ENCODE results near the gene GGT1. TPM values are rescaled to one million over a fixed set of nuclear protein-coding genes. Genes with fewer than 3 reads are reported as not detected.
"Not testable (repeated sequence)": the region's sequence is repeated elsewhere in the genome, so short reads cannot be mapped to it uniquely, and the experiment has no call there.

Gene GGT1
- total and polyA plus RNA-seq, 2 experiments from 2014 or later: 17.2 to 20.4 TPM

GRCh38 chr22:24601217-24602104 is 1.5 kb upstream of the GGT1 start:
- Histone ChIP-seq H3K4me1 (ENCODE audit: low read depth) (peaks cover 15% of the 10 kb centered on the region), H3K4me3 (no peak overlapping the region), H3K9me3 (ENCODE audit: low read depth) (no peaks in the 10 kb centered on the region), H3K27me3 (no peaks in the 10 kb centered on the region), H3K27ac (no peak overlapping the region), H3K36me3 (no peaks in the 10 kb centered on the region)
- DNase-seq (ENCODE audit: low read depth in 1 of 2, low spot score in 1 of 2): no peak
- no peak for TF ChIP-seq CTCF (IDR thresholded peaks at IDR 0.05; ENCODE audit: low read depth, low read length)

- not testable (repeated sequence) for DNase-seq (ENCODE audit: low read depth in 1 of 2, low spot score in 1 of 2); H3K27me3 ChIP-seq; H3K36me3 ChIP-seq; H3K27ac ChIP-seq; H3K9me3 ChIP-seq (ENCODE audit: low read depth); H3K4me3 ChIP-seq
- H3K4me1 ChIP-seq (ENCODE audit: low read depth): peaks cover 15% of the 10 kb centered on the region
Measured at GRCh38 chr22:24602105-24602749, 766 bp upstream of the GGT1 start.

DNA sequence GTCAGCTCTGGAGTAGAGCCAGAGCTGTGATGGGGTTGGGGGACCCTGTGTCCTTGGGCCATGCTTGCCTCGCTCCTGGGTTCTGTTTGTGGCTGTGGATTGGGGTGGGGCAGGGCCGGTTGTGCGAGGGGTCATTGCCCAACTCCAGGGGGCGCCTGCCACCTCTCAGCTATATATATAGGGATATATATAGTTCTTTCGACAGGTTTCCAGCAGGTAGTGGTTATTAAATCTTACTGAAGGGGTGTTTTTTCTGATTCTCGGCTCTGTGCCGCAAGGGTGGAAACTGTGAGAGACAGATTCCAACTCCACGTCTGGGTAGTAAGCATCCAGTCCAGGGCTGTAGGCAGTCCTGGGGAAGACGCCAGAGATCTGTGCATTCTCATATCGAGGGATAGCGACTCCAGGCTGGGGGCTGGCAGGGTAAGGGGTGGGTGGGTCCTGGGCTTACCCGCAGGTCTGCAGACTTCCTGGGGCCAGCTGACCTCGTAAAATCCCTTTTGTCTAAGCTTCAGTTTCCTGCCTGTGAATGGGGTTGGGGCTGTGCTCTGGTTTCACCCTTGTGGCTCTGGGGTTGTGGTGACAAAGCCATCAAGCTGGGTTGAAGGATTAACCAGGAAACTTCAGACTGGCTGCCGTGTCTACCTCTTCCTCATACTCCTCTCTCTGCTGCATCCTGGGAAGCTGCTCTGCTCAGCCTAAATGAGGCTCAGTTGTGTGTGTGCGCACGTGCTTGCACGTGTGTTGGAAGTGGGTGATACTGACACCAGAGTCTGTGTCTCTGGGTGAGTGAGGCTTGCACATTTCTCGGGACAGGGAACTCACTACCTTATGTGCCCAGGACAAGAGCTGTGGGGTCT is 1.0 kb downstream of the GGT1 start:
- TF ChIP-seq CTCF (IDR thresholded peaks at IDR 0.05; ENCODE audit: low read depth, low read length): peak; percentile 7
- H3K36me3 ChIP-seq; H3K4me3 ChIP-seq; H3K27me3 ChIP-seq; H3K9me3 ChIP-seq (ENCODE audit: low read depth); DNase-seq (ENCODE audit: low read depth in 1 of 2, low spot score in 1 of 2): not testable (repeated sequence)
- Histone ChIP-seq H3K4me1 (ENCODE audit: low read depth) (peaks cover 15% of the 10 kb centered on the region), H3K27ac (peak overlapping the region; percentile 86)

GRCh38 chr22:24606340-24606739 is 3.3 kb downstream of the GGT1 start:
- not testable (repeated sequence) for H3K36me3 ChIP-seq; H3K9me3 ChIP-seq (ENCODE audit: low read depth); H3K27me3 ChIP-seq; H3K4me3 ChIP-seq
- peak in 1 of 2 donors; percentile 73 for DNase-seq (ENCODE audit: low read depth in 1 of 2, low spot score in 1 of 2)
- Histone ChIP-seq H3K4me1 (ENCODE audit: low read depth) (peaks cover 15% of the 10 kb centered on the region), H3K27ac (peak overlapping the region; percentile 76)

GRCh38 chr22:24607429-24607983 is 4.5 kb downstream of the GGT1 start:
- not testable (repeated sequence) for H3K27ac ChIP-seq; H3K36me3 ChIP-seq; H3K27me3 ChIP-seq; DNase-seq (ENCODE audit: low read depth in 1 of 2, low spot score in 1 of 2); H3K9me3 ChIP-seq (ENCODE audit: low read depth); H3K4me3 ChIP-seq
- peaks cover 15% of the 10 kb centered on the region for H3K4me1 ChIP-seq (ENCODE audit: low read depth)

DNA sequence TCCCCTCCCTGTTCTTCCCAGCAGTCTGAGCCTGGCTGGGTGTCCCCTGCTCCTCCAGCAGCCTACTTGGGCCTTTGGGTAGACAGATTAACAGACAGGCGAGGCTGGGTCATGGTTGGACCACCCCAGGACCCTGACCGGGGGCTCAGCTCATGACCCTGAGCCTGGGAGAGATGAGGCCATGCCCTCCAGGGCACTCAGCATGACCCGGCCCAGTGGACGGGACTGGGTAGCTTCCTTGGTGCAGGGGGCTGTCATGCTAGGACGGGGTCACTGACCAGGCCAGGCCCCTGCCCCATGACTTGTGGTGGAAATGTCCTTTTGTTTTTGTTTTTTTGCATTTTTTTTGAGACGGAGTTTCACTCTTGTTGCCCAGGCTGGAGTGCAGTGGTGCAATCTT is 5.3 kb downstream of the GGT1 start:
- H3K4me3 ChIP-seq; H3K9me3 ChIP-seq (ENCODE audit: low read depth); H3K27ac ChIP-seq; DNase-seq (ENCODE audit: low read depth in 1 of 2, low spot score in 1 of 2); H3K27me3 ChIP-seq; H3K36me3 ChIP-seq: not testable (repeated sequence)
- H3K4me1 ChIP-seq (ENCODE audit: low read depth): peaks cover 10% of the 10 kb centered on the region

- H3K27ac ChIP-seq; H3K36me3 ChIP-seq; H3K9me3 ChIP-seq (ENCODE audit: low read depth); H3K4me1 ChIP-seq (ENCODE audit: low read depth); H3K27me3 ChIP-seq; DNase-seq (ENCODE audit: low read depth in 1 of 2, low spot score in 1 of 2); H3K4me3 ChIP-seq: not testable (repeated sequence)
Measured at GRCh38 chr22:24609888-24610287, 6.9 kb downstream of the GGT1 start.

GRCh38 chr22:24614794-24615193 is 11.8 kb downstream of the GGT1 start:
- DNase-seq (ENCODE audit: low read depth in 1 of 2, low spot score in 1 of 2); H3K9me3 ChIP-seq (ENCODE audit: low read depth); H3K27ac ChIP-seq; H3K27me3 ChIP-seq; H3K4me3 ChIP-seq; H3K4me1 ChIP-seq (ENCODE audit: low read depth); H3K36me3 ChIP-seq: not testable (repeated sequence)

- H3K9me3 ChIP-seq (ENCODE audit: low read depth); H3K4me3 ChIP-seq; H3K36me3 ChIP-seq; H3K27ac ChIP-seq; H3K4me1 ChIP-seq (ENCODE audit: low read depth); DNase-seq (ENCODE audit: low read depth in 1 of 2, low spot score in 1 of 2); H3K27me3 ChIP-seq: not testable (repeated sequence)
Measured at GRCh38 chr22:24621244-24621643, 18.3 kb downstream of the GGT1 start.

DNA sequence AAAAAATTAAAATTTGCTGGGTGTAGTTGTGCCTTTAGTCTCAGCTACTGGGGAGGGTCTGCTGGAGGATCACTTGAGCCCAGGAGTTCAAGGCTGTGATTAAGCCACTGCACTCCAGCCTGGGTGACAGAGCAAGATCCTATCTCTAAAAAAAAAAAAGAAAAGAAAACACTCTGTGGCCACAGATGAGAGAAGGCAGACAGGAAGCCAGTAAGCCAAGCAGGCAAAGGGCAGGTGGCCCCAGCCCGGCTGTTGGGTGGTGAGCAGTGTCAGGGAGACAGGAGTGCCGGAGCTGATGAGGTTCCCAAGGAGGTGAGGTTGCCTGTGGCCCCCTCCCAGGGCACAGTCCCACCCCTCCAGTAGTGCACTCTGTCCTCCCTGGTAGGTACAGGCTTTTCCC is 19.6 kb downstream of the GGT1 start:
- DNase-seq (ENCODE audit: low read depth in 1 of 2, low spot score in 1 of 2); H3K9me3 ChIP-seq (ENCODE audit: low read depth); H3K4me1 ChIP-seq (ENCODE audit: low read depth); H3K27me3 ChIP-seq; H3K27ac ChIP-seq; H3K4me3 ChIP-seq; H3K36me3 ChIP-seq: not testable (repeated sequence)

DNA sequence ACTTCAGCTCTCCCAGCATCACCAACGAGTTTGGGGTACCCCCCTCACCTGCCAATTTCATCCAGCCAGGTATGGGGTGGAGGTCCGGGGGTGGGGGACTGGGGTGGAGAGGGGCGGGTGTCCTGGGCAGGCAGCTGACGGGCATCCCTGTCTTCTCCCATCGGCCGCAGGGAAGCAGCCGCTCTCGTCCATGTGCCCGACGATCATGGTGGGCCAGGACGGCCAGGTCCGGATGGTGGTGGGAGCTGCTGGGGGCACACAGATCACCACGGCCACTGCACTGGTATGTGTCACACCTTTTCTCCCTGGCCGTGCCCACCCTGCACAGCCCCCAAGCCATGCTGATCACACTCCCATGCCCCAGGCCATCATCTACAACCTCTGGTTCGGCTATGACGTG is 24.9 kb downstream of the GGT1 start:
- not testable (repeated sequence) for DNase-seq (ENCODE audit: low read depth in 1 of 2, low spot score in 1 of 2); H3K36me3 ChIP-seq; H3K4me1 ChIP-seq (ENCODE audit: low read depth)

More for the DNA sequence above, 24.9 kb downstream of the GGT1 start:
- not testable (repeated sequence) for H3K27me3 ChIP-seq; H3K4me3 ChIP-seq; H3K27ac ChIP-seq; H3K9me3 ChIP-seq (ENCODE audit: low read depth)
